KMS-11 (cell line): ENCODE data around the gene DNAH17.

Experiments used
- H2AFZ ChIP-seq: fragments of 200-600 bp; sonication (generic); 2 replicates; pipeline ENCODE4 v1.6.1; 2016; ENCODE audit warnings: antibody characterized with exemption, mixed run types, low read depth
- H3K27ac ChIP-seq: fragments of 200-600 bp; sonication (generic); 2 replicates; pipeline ENCODE4 v1.6.1; 2016; ENCODE audit warnings: mild to moderate bottlenecking, mixed run types
- H3K27me3 ChIP-seq: fragments of 200-600 bp; sonication (generic); 2 replicates; pipeline ENCODE4 v1.6.1; 2017; ENCODE audit warnings: mild to moderate bottlenecking, low read depth, mixed run types, moderate library complexity; ENCODE audit not compliant: insufficient read depth
- H3K36me3 ChIP-seq: fragments of 200-600 bp; sonication (generic); 2 replicates; pipeline ENCODE4 v1.6.1; 2017; ENCODE audit warnings: mild to moderate bottlenecking, mixed run types; ENCODE audit not compliant: insufficient read depth
- H3K4me1 ChIP-seq: fragments of 200-600 bp; sonication (generic); 2 replicates; pipeline ENCODE4 v1.6.1; 2016; ENCODE audit warnings: mild to moderate bottlenecking, low read depth, mixed run types; ENCODE audit not compliant: poor library complexity, severe bottlenecking
- H3K4me2 ChIP-seq: fragments of 200-600 bp; sonication (generic); 2 replicates; pipeline ENCODE4 v1.7.0; 2016; ENCODE audit warnings: mild to moderate bottlenecking, mixed run types
- H3K4me3 ChIP-seq: fragments of 200-600 bp; sonication (generic); IDR thresholded peaks from 2 replicates; pipeline ENCODE4 v1.6.1; 2017; ENCODE audit warnings: low read depth, low read length, mixed read lengths; ENCODE audit not compliant: insufficient read depth
- H3K79me2 ChIP-seq: fragments of 200-600 bp; sonication (generic); 2 replicates; pipeline ENCODE4 v1.6.1; 2016; ENCODE audit warnings: low read depth, mixed run types; ENCODE audit not compliant: insufficient read depth
- H3K9ac ChIP-seq: fragments of 200-600 bp; sonication (generic); 2 replicates; pipeline ENCODE4 v1.6.1; 2016; ENCODE audit warnings: mild to moderate bottlenecking, mixed run types
- H4K20me1 ChIP-seq: fragments of 200-600 bp; sonication (generic); 2 replicates; pipeline ENCODE4 v1.6.1; 2016; ENCODE audit warnings: mild to moderate bottlenecking, mixed run types; ENCODE audit not compliant: insufficient read depth
- TF ChIP-seq, protein P1 (sequence below): fragments of 200-600 bp; sonication (generic); conservative IDR thresholded peaks from 2 replicates; pipeline ENCODE4 v1.6.1; 2017; ENCODE audit warnings: low read depth, mild to moderate bottlenecking, antibody characterized with exemption, low read length, moderate library complexity, mixed read lengths

DNAH17 gene

DNA sequence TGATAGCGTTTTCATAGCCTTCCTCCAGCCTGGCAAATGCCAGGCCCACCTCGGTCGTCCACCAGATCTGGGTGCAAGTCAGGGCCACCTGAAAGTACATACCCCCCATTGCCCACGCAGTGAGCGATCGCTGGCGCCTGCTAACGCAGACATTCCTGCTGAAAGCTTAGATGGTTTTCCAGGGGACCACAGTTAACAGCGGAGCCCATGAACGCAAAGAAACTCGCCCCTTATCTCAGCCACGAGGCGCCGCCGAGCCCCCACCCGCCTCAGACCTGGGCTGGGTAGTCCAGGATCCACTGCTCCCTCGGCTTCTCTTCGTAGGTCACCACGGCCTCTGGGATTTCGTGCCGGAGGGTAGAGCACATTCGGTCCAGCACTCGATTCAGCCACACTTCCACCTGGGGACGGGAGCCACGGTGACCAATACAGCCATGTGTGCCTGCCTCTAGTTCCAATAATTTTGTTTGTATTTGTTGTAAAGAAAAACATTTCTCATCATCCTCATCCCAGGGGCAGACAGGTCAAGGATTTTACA, 74.5 kb downstream of the DNAH17 start:
- Histone ChIP-seq H3K27me3 (peaks cover 58% of the 10 kb centered on the region; the same call in 1 of the 2 replicates), H3K4me3 (no peak overlapping the region), H3K4me1 (no peaks in the 10 kb centered on the region), H3K36me3 (no peaks in the 10 kb centered on the region), H3K4me2 (no peak overlapping the region), H3K27ac (no peak overlapping the region), H3K9ac (no peak overlapping the region), H4K20me1 (no peaks in the 10 kb centered on the region), H3K79me2 (no peaks in the 10 kb centered on the region), H2AFZ (no peak overlapping the region)
- TF ChIP-seq, protein P1, sequence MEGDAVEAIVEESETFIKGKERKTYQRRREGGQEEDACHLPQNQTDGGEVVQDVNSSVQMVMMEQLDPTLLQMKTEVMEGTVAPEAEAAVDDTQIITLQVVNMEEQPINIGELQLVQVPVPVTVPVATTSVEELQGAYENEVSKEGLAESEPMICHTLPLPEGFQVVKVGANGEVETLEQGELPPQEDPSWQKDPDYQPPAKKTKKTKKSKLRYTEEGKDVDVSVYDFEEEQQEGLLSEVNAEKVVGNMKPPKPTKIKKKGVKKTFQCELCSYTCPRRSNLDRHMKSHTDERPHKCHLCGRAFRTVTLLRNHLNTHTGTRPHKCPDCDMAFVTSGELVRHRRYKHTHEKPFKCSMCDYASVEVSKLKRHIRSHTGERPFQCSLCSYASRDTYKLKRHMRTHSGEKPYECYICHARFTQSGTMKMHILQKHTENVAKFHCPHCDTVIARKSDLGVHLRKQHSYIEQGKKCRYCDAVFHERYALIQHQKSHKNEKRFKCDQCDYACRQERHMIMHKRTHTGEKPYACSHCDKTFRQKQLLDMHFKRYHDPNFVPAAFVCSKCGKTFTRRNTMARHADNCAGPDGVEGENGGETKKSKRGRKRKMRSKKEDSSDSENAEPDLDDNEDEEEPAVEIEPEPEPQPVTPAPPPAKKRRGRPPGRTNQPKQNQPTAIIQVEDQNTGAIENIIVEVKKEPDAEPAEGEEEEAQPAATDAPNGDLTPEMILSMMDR, result no peak

DNA sequence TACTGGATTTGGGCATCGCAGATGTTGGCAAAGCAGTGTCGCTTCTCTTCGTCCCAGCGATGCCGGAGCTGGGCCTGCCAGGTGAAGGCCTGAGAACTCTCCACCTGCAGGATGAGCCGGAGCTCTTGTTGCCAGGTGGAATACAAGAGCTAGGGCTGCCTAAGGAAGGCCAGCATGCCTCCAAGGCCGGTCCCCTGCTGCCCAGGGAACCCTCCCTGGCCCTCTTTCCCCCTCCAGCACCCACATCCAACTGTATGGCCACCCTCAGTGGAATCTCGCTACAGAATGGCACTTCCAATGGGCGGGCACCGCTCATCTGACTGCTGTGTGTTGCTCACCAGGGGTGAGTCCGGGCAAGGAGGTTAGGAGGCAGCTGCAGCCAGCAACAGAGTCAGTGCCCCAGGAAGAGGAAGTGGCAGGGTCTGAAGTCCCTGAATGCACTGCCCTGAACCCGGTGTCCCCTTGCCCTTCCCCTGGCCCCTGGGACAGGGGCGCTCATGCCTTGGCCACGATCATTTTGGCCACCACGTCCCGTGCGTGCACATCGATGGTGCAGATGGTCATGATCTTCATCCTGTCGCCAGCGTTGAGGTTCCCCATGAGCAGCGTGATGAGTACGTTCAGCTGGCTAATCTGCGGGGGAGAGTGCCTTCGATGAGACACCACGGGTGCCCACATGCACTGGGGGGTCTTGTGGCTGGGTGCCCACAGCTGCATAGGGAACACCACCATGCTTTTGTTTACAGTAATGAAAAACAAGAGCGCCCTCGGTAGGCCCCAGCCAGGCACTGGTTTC, 75.8 kb downstream of the DNAH17 start:
- TF ChIP-seq, protein P1, result no peak
- Histone ChIP-seq H3K4me1 (peaks cover 7% of the 10 kb centered on the region), H3K36me3 (no peaks in the 10 kb centered on the region), H3K9ac (no peak overlapping the region), H3K79me2 (no peaks in the 10 kb centered on the region), H4K20me1 (no peaks in the 10 kb centered on the region), H3K27me3 (peaks cover 45% of the 10 kb centered on the region; the same call in 1 of the 2 replicates), H3K4me3 (no peak overlapping the region), H3K4me2 (no peak overlapping the region), H2AFZ (no peak overlapping the region), H3K27ac (no peak overlapping the region)

DNA sequence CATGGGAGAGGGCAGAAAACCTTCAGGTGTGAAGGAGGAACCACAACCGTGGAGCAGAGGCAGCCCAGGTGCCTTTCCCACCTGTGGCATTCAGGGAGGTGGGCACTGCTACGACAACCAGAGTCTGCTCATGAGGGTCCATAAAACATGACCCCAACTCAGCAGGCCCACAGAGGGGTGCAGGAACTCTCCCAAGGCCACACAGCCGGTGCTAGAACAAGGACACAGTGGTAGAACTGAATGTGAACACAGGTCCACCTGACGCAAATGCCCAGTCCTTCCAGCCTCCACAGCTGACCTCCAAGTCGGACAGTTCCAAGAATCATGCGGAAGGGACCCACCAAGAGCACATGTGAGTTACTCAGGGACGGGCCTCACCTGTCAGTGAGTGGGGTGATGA, 76.4 kb downstream of the DNAH17 start:
- H3K4me2 ChIP-seq, result no peak overlapping the region
- H3K4me1 ChIP-seq, result peaks cover 7% of the 10 kb centered on the region
- H3K4me3 ChIP-seq, result no peak overlapping the region
- peaks cover 39% of the 10 kb centered on the region; the same call in 1 of the 2 replicates for H3K27me3 ChIP-seq
- no peak overlapping the region for H3K9ac ChIP-seq
- no peaks in the 10 kb centered on the region for H3K36me3 ChIP-seq
- no peak overlapping the region for H3K27ac ChIP-seq
- TF ChIP-seq, protein P1, result no peak
- no peaks in the 10 kb centered on the region for H3K79me2 ChIP-seq
- H4K20me1 ChIP-seq, result no peaks in the 10 kb centered on the region
- H2AFZ ChIP-seq, result no peak overlapping the region

DNA sequence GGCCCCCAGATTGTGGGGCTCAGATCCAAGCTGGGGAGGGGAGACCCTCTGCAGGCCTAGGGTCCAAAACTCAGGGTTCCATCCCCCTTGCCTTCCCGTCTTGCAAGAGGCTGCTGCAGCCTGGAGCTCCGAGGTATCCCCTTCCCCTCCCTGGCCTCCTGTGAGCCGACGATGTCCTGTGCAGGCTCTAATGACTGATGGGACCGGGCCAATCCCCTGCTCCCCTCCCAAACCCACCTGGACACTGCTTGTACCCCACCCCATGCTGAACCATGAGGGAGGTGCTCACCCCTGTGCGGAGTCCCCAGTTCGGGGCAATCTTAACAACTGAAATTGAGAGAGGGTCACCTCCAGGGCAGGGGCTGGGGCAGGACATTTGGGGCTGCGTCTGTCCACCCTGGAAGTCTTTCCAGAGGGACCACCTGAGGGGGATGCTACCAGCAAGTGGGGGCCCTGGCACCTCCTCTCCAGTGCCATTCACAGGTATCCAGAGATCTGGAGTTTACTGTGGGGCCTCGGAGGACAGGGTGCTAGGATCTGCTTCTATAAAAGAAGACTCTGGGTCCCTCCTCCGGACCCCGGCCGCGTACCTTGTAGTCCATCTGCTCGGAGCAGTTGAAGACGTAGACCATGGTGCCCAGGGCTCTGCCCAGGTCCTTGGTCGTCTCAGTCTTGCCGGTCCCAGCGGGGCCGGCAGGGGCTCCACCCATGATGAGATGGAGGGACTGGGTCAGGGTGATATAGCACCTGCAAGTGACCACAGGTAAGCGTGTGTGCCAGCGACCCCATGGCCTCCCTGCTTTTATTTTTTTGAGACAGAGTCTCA, 77.3 kb downstream of the DNAH17 start:
- Histone ChIP-seq H3K9ac (no peak overlapping the region), H3K4me1 (peaks cover 7% of the 10 kb centered on the region)

More for the DNA sequence above, 77.3 kb downstream of the DNAH17 start:
- no peak overlapping the region for H2AFZ ChIP-seq
- H4K20me1 ChIP-seq, result no peaks in the 10 kb centered on the region
- TF ChIP-seq, protein P1, result no peak
- no peaks in the 10 kb centered on the region for H3K79me2 ChIP-seq
- H3K4me2 ChIP-seq, result no peak overlapping the region
- H3K4me3 ChIP-seq, result no peak overlapping the region
- peaks cover 31% of the 10 kb centered on the region; the same call in 1 of the 2 replicates for H3K27me3 ChIP-seq
- no peaks in the 10 kb centered on the region for H3K36me3 ChIP-seq
- H3K27ac ChIP-seq, result no peak overlapping the region
